ENCODE results near the gene EPS8L2.
A peak's percentile ranks its signal among the peaks of the same experiment; 100 is the strongest.

The EPS8L2 gene

GRCh38 chr11:694563-695287, 11.3 kb upstream of the EPS8L2 start, which contains the start of gene DEAF1:
TSS of gene DEAF1 (minus strand) at chr11:695222. CDS start at chr11:695047, 175 bp downstream.
- Histone ChIP-seq H3K27ac (peak within 1 kb of the TSS; percentile 99), H3K27me3 (replicated peaks) (no peaks in the 10 kb centered on the region), H3K4me3 (ENCODE audit: low read depth, low read length) (peak within 1 kb of the TSS; percentile 77), H3K36me3 (replicated peaks) (peaks cover 2% of the 10 kb centered on the region)
- peak; percentile 95 for DNase-seq
- TF ChIP-seq, protein P1, sequence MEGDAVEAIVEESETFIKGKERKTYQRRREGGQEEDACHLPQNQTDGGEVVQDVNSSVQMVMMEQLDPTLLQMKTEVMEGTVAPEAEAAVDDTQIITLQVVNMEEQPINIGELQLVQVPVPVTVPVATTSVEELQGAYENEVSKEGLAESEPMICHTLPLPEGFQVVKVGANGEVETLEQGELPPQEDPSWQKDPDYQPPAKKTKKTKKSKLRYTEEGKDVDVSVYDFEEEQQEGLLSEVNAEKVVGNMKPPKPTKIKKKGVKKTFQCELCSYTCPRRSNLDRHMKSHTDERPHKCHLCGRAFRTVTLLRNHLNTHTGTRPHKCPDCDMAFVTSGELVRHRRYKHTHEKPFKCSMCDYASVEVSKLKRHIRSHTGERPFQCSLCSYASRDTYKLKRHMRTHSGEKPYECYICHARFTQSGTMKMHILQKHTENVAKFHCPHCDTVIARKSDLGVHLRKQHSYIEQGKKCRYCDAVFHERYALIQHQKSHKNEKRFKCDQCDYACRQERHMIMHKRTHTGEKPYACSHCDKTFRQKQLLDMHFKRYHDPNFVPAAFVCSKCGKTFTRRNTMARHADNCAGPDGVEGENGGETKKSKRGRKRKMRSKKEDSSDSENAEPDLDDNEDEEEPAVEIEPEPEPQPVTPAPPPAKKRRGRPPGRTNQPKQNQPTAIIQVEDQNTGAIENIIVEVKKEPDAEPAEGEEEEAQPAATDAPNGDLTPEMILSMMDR (IDR thresholded peaks at IDR 0.05; ENCODE audit: low read depth, low read length, missing control alignments) = no peak
- in situ Hi-C loops (cut with HindIII; ENCODE audit: low pct_ligation_motif_present, low sequenced_read_pairs) = no loop called here

- Histone ChIP-seq H3K27ac (peak overlapping the region; percentile 99), H3K36me3 (replicated peaks) (peaks cover 2% of the 10 kb centered on the region), H3K27me3 (replicated peaks) (no peaks in the 10 kb centered on the region), H3K4me3 (ENCODE audit: low read depth, low read length) (peak overlapping the region; percentile 77)
- in situ Hi-C loops (cut with HindIII; ENCODE audit: low pct_ligation_motif_present, low sequenced_read_pairs) = no loop called here
- TF ChIP-seq, protein P1 (IDR thresholded peaks at IDR 0.05; ENCODE audit: low read depth, low read length, missing control alignments) = no peak
- DNase-seq = no peak
Measured at GRCh38 chr11:695288-695537, 10.8 kb upstream of the EPS8L2 start.

DNA sequence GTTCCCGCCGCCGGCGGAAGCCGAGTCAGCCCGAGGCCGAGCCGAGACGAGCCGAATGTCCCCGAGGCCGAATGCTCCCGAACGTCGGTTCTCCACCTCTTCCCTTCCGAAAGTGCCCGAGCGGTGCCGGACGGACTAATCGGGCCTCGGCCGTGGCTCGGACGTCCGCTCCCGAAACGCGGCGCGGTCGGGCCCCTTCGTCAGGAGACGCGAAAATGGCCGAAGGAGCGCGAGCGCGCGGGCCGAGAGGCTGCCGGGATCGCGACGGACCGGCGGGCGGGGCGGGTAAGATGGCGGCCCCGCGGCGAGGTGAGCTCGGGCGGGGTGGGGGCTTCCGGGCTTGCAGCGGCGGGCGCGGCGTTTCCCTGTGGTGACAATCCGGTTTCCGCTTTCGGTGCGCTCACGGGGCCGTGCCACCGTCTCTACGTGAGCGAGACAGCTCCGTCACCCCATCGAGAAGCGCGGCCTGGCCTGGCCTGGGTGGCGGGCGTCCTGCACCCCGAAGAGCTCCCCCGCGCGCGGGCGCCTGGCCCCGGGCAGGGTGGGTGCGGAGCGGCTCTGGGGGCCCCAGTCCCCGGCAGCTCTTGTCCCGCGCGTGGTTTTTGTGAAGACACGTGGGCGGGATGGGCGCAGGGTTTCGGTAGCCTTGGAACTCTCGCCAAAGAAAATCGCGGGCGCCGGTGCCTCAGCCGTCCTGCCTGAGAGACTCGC, 10.3 kb upstream of the EPS8L2 start, which contains the start of gene TMEM80:
TSS of gene TMEM80 (plus strand) at position 279 of the 711 bp plus-strand sequence. CDS start at position 291, 12 bp downstream.
- H3K36me3 ChIP-seq (replicated peaks) = peaks cover 4% of the 10 kb centered on the region

DNA sequence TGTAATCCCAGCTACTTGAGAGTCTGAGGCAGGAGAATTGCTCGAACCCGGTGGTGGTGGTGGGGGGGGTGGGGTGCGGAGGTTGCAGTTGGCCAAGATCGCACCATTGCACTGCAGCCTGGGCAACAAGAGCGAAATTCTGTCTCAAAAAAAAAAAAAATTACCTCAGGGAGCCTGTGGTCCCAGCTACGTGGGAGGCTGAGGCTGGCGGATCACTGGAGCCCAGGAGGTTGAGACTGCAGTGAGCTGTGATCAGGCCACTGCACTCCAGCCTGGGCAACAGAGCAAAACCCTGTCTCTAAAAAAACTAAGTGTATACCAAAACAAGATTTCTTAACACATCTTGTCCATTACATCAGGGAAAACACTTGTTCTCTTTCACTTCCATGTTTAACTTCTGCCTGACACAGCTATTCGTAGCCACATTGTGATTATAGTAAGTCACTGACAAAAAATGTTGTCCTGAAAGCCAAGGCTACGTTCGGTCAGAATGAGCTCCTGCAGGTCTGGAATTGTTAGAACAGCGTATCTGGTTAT, 9.0 kb upstream of the EPS8L2 start:
- TF ChIP-seq, protein P1 (IDR thresholded peaks at IDR 0.05; ENCODE audit: low read depth, low read length, missing control alignments) = no peak
- Histone ChIP-seq H3K27ac (peak overlapping the region; percentile 69), H3K36me3 (replicated peaks) (peaks cover 5% of the 10 kb centered on the region), H3K4me3 (ENCODE audit: low read depth, low read length) (no peak overlapping the region), H3K27me3 (replicated peaks) (no peaks in the 10 kb centered on the region)
- in situ Hi-C loops (cut with HindIII; ENCODE audit: low pct_ligation_motif_present, low sequenced_read_pairs) = no loop called here
- peak; percentile 81 for DNase-seq

More for the DNA sequence above, 10.3 kb upstream of the EPS8L2 start, which contains the start of gene TMEM80:
- peak; percentile 96 for DNase-seq
- Histone ChIP-seq H3K27me3 (replicated peaks) (no peaks in the 10 kb centered on the region), H3K4me3 (ENCODE audit: low read depth, low read length) (peak within 1 kb of the TSS; percentile 77), H3K27ac (peak within 1 kb of the TSS; percentile 99)
- in situ Hi-C loops (cut with HindIII; ENCODE audit: low pct_ligation_motif_present, low sequenced_read_pairs) = no loop called here
- TF ChIP-seq, protein P1 (IDR thresholded peaks at IDR 0.05; ENCODE audit: low read depth, low read length, missing control alignments) = no peak

DNA sequence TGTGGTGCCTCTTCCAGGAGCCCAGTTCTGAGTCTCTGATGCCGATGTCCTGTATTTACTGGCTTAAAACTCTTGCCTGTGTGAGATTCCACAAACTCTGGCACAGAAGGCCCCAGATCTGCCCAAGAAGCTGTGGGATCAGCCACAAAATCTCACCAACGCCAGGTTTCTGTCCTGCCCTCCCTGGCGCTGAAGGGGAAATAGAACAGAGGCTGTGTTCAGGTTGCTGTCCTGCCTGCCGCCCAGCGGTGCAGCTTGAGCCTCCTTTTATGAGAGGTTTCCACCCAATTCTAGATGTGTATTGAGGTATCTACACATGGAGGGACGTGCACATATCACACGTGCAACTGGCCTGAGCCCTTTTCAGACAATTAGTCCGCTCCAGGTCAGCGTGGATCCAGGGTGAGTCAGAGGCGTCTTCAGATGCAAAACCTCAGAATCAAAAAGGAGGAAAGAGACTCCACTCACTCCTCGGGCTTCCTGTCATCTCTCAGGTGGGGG, 8.2 kb upstream of the EPS8L2 start:
- TF ChIP-seq, protein P1 (IDR thresholded peaks at IDR 0.05; ENCODE audit: low read depth, low read length, missing control alignments) = no peak
- DNase-seq = peak; percentile 48
- no peak overlapping the region for H3K4me3 ChIP-seq (ENCODE audit: low read depth, low read length)

More for the DNA sequence above, 8.2 kb upstream of the EPS8L2 start:
- H3K27me3 ChIP-seq (replicated peaks) = no peaks in the 10 kb centered on the region
- peaks cover 5% of the 10 kb centered on the region for H3K36me3 ChIP-seq (replicated peaks)
- H3K27ac ChIP-seq = peak overlapping the region; percentile 69
- in situ Hi-C loops (cut with HindIII; ENCODE audit: low pct_ligation_motif_present, low sequenced_read_pairs) = no loop called here

Measured in brain microvascular endothelial cell (primary cell).